ENCODE measurements around the gene SEC24C.
"Not testable (repeated sequence)": the region's sequence is repeated elsewhere in the genome, so short reads cannot be mapped to it uniquely, and the experiment has no call there.

Gene SEC24C

DNA sequence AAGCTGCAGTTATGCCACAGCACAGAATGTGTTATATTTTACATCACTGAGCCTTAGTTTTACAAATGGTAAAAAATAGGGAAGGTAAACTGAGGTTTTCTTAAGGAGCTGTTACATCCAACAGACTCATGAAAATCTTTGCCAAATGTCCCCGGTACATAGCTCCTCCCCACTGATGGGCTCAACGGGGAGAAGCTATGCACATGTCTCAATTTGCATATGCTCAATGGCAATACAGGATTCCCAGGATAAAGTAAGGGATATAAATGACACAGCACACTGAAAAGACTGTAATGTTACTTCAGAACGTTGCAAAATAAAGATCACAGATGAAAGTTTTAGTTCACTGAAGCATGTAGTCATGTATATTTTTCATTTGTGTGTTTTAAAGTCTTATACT, 29.7 kb upstream of the SEC24C start:
- H3K4me3 Mint-ChIP-seq; DNase-seq (ENCODE audit: low spot score in 2 of 2); H3K9me3 Mint-ChIP-seq; H3K27me3 Mint-ChIP-seq; H3K4me1 Mint-ChIP-seq; H3K27ac Mint-ChIP-seq (ENCODE audit: low read depth); ATAC-seq (replicated peaks; ENCODE audit: extremely low read depth, poor library complexity, severe bottlenecking): not testable (repeated sequence)
- peaks cover 33% of the 10 kb centered on the region for H3K36me3 Mint-ChIP-seq (ENCODE audit: insufficient read depth)

DNA sequence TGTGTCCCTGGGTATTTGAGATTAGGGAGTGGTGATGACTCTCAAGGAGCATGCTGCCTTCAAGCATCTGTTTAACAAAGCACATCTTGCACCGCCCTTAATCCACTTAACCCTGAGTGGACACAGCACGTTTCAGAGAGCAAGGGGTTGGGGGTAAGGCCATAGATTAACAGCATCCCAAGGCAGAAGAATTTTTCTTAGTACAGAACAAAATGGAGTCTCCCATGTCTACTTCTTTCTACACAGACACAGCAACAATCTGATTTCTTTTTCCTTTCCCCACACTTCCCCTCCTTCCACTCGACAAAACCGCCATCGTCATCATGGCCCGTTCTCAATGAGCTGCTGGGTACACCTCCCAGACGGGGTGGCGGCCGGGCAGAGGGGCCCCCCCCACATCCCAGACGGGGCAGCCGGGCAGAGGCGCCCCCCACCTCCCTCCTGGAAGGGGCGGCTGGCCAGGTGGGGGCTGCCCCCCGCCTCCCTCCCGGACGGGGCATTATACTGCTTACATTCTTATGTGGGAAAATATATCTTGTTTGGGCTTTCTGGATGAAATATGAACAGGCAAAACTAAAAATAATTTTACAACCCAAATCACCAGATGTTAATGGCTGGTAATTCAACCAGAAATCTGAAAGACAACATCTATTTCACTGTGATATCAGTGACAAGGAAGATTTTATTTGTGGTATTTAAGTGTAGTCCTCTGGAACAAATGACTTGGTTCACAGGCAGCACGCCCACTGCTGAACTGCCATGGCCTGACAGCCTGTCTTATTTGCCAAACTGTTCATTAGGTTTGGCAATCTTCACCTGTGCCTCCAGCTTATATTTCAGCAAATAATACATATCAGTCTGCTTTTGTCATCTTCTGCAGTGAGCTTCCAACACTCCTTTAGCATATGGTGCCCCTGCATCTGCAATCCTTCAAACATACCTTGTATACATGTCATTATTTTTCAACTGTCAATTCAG, 28.7 kb upstream of the SEC24C start:
- H3K9me3 Mint-ChIP-seq; H3K4me1 Mint-ChIP-seq; H3K27me3 Mint-ChIP-seq; H3K4me3 Mint-ChIP-seq; ATAC-seq (replicated peaks; ENCODE audit: extremely low read depth, poor library complexity, severe bottlenecking); H3K27ac Mint-ChIP-seq (ENCODE audit: low read depth); DNase-seq (ENCODE audit: low spot score in 2 of 2): not testable (repeated sequence)
- H3K36me3 Mint-ChIP-seq (ENCODE audit: insufficient read depth) = peaks cover 33% of the 10 kb centered on the region

DNA sequence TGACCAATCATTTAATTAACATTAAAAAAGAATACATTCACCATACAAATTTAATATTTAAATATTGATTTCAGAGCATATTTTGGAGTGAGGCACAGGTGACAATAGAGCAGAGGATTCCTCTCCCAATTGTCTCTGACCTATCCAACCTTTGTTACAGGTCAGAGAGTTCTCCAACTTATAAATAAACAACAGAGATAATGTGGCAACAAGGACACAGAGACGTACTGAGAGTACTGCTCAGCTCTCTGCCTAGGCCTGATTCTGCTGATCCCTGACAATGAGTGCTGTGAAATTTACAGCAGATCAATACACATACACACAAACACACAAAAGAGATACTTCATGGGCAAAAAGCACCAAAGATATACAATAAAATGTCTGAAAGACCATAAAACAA, 27.9 kb upstream of the SEC24C start:
- Mint-ChIP-seq H3K9me3 (no peaks in the 10 kb centered on the region), H3K27me3 (no peaks in the 10 kb centered on the region), H3K36me3 (ENCODE audit: insufficient read depth) (peaks cover 38% of the 10 kb centered on the region), H3K4me3 (no peak overlapping the region), H3K27ac (ENCODE audit: low read depth) (no peak overlapping the region), H3K4me1 (no peaks in the 10 kb centered on the region)
- ATAC-seq (replicated peaks; ENCODE audit: extremely low read depth, poor library complexity, severe bottlenecking) (no peak), DNase-seq (ENCODE audit: low spot score in 2 of 2) (no peak)

DNA sequence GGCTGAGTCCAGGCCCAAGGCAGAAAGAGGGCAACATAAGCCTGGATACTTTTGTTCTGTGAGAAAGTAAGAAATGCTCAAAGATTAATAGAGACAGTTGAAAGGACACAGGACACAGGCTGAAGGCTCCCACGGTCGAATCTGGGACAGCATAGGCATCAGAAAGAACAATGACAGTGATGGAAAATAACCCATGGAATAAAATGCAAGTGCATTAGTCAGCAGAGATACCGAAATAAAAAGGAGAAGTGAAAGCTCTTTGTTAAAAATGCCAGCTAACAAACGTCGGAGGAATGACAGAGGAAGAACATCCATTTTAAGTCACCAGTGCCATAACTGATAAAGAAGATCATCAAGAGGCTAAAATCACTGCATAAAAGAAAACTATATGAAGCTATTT, 26.6 kb upstream of the SEC24C start:
- ATAC-seq (replicated peaks; ENCODE audit: extremely low read depth, poor library complexity, severe bottlenecking) (no peak), DNase-seq (ENCODE audit: low spot score in 2 of 2) (no peak)
- Mint-ChIP-seq H3K36me3 (ENCODE audit: insufficient read depth) (peaks cover 35% of the 10 kb centered on the region), H3K27me3 (no peaks in the 10 kb centered on the region), H3K27ac (ENCODE audit: low read depth) (peak overlapping the region; percentile 27), H3K9me3 (no peaks in the 10 kb centered on the region), H3K4me3 (no peak overlapping the region), H3K4me1 (no peaks in the 10 kb centered on the region)

DNA sequence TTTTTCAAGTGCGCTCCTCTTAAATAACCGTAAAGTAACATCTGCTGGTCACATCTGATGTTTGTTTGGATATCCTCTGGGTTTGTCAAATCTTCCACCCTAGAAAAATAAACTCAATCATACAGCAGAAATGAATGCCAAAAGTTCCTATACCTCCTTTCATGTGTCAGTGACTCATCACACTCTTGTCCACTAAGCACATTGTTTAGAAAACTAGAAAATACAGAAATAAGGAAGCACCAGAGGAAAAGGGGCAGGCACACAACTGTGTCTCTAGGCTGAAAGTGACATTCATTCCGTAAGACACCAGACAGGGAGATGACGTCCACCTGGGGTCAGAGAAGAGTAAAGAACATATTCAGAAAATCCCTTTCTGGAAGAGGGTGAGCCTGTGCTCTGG, 23.6 kb upstream of the SEC24C start:
- not testable (repeated sequence) for H3K27me3 Mint-ChIP-seq; H3K4me1 Mint-ChIP-seq; ATAC-seq (replicated peaks; ENCODE audit: extremely low read depth, poor library complexity, severe bottlenecking); H3K4me3 Mint-ChIP-seq; DNase-seq (ENCODE audit: low spot score in 2 of 2); H3K27ac Mint-ChIP-seq (ENCODE audit: low read depth); H3K9me3 Mint-ChIP-seq
- peaks cover 44% of the 10 kb centered on the region for H3K36me3 Mint-ChIP-seq (ENCODE audit: insufficient read depth)

DNA sequence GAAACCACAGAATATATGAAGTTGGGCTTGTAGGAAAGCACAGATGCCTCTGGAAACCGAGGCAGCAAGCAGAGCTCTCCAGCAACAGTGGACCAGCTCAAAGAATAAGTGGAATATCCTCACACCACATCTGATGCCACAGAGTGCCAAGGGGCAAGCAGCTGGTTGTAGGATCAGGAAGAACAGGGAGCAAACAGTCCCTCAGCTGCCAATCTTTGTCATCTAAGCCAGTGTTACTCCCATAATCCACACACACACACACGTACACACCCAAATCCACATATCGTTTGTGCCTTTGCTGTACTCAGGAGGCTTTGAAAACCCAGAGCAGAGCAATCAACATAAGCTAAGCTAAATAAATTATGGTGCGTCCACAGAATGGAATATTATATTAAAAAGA, 20.7 kb upstream of the SEC24C start:
- Mint-ChIP-seq H3K27ac (ENCODE audit: low read depth) (no peak overlapping the region), H3K4me1 (no peaks in the 10 kb centered on the region), H3K36me3 (ENCODE audit: insufficient read depth) (peaks cover 37% of the 10 kb centered on the region), H3K4me3 (no peak overlapping the region), H3K9me3 (no peaks in the 10 kb centered on the region), H3K27me3 (no peaks in the 10 kb centered on the region)
- no peak for DNase-seq (ENCODE audit: low spot score in 2 of 2)
- ATAC-seq (replicated peaks; ENCODE audit: extremely low read depth, poor library complexity, severe bottlenecking) = no peak

DNA sequence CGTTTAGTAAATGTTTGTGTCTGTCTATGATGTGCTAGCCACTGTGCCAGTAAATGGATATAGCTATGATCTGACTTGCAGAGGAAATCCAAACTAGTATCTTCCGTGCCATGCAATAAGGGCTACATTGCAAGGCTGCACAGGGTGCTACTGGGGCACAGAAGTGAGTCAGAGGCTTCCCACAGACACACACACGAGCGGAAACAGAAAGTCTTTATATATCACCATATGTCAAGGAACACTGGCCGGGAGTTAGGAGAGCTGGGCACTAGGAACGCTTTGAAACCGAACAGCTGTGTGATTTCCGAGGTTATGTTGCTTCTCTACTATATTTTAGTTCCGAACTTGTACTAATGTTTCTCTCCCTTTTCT, 14.4 kb upstream of the SEC24C start:
- H3K27me3 Mint-ChIP-seq; DNase-seq (ENCODE audit: low spot score in 2 of 2); H3K9me3 Mint-ChIP-seq: not testable (repeated sequence)
- H3K4me1 Mint-ChIP-seq = peaks cover 17% of the 10 kb centered on the region
- H3K4me3 Mint-ChIP-seq = peak overlapping the region; percentile 99
- H3K36me3 Mint-ChIP-seq (ENCODE audit: insufficient read depth) = peaks cover 22% of the 10 kb centered on the region
- peak overlapping the region; percentile 99 for H3K27ac Mint-ChIP-seq (ENCODE audit: low read depth)
- peak; percentile 48 for ATAC-seq (replicated peaks; ENCODE audit: extremely low read depth, poor library complexity, severe bottlenecking)

DNA sequence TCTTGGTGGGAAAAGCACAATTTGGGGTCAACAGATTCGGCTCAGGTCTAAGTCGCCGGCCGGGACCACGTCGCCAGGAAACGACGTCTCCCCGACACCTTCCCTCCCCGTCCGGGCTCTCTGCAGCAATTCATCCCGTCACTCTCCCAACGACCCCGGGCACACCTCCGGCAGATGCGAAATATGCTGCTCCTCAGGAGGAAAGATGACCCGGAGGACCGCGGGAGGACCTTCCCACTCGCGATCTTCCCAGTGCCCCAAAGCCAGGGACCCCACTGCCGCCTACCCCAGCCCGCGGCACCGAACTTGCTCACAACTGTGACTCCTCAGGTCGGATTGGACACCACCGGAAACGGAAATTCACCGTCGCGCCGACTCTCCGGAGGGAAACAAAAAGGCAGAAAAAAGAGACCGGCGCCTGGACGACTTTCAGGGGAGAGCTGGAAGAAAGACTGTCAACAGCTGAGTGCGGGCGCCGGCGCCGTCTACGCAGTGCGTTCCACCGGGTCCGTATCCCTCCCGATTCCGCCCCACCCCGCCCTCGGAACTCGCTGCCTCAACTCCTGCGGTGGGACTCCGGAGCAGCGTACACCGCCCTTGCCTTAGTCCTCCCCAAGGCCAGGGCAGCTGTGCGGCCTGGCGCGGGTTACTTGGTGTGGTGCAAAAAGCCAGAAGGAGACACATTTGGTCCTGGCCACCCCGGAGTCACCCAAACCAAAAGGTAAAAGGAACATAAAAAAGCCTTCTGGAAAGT, 13.8 kb upstream of the SEC24C start:
- Mint-ChIP-seq H3K36me3 (ENCODE audit: insufficient read depth) (peaks cover 20% of the 10 kb centered on the region), H3K4me3 (peak overlapping the region; percentile 99), H3K4me1 (peaks cover 17% of the 10 kb centered on the region), H3K9me3 (no peaks in the 10 kb centered on the region), H3K27ac (ENCODE audit: low read depth) (peak overlapping the region; percentile 99), H3K27me3 (no peaks in the 10 kb centered on the region)
- ATAC-seq (replicated peaks; ENCODE audit: extremely low read depth, poor library complexity, severe bottlenecking) (peak; percentile 87), DNase-seq (ENCODE audit: low spot score in 2 of 2) (peak; percentile 90 to 95)

DNA sequence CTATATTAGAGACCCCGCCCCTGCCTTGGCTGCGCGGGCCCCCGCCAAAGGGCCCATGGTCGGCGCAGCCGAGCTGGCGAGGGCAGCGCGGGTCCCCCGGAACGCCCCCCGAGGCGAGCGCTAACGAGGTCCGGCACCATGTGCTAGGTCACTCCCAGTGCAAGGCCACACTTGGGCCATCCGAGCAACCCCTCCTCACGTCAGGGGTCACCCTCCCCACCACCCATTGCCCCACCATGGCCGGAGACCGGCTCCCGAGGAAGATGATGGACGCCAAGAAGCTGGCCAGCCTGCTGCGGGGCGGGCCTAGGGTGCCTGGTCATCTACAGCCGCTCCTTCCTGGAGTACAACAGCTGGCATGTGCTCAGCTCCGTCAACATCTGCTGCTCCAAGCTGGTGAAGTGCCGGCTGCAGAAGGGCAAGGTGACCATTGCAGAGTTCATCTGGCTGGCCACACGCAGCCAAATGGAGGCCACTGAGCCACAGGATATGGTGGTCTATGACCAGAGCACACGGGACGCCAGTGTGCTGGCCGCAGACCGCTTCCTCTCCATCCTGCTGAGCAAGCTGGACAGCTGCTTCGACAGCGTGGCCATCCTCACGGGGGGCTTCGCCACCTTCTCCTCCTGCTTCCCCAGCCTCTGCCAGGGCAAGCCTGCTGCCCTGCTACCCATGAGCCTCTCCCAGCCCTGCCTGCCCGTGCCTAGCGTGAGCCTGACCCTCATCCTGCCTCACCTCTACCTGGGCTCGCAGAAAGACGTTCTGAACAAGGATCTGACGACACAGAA, 12.4 kb upstream of the SEC24C start:
- DNase-seq (ENCODE audit: low spot score in 2 of 2) (no peak), ATAC-seq (replicated peaks; ENCODE audit: extremely low read depth, poor library complexity, severe bottlenecking) (no peak)
- no peaks in the 10 kb centered on the region for H3K27me3 Mint-ChIP-seq
- H3K27ac Mint-ChIP-seq (ENCODE audit: low read depth) = peak overlapping the region; percentile 99
- H3K4me1 Mint-ChIP-seq = peaks cover 17% of the 10 kb centered on the region
- H3K9me3 Mint-ChIP-seq = no peaks in the 10 kb centered on the region
- peak overlapping the region; percentile 99 for H3K4me3 Mint-ChIP-seq
- peaks cover 11% of the 10 kb centered on the region for H3K36me3 Mint-ChIP-seq (ENCODE audit: insufficient read depth)

DNA sequence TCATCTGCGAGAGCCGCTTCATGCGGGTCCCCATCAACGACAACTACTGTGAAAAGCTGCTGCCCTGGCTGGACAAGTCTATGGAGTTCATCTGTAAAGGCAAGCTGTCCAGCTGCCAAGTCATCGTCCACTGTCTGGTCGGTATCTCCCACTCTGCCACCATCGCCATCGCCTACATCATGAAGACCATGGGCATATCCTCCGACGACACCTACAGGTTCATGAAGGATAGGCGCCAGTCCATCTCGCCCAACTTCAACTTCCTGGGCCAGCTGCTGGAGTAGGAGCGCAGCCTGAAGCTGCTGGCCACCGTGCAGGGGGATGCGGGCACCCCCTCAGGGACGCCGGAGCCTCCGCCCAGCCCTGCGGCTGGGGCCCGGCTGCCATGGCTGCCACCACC, 11.7 kb upstream of the SEC24C start:
- Mint-ChIP-seq H3K27ac (ENCODE audit: low read depth) (no peak overlapping the region), H3K36me3 (ENCODE audit: insufficient read depth) (peaks cover 13% of the 10 kb centered on the region), H3K27me3 (no peaks in the 10 kb centered on the region), H3K9me3 (no peaks in the 10 kb centered on the region), H3K4me1 (peaks cover 17% of the 10 kb centered on the region), H3K4me3 (peak overlapping the region; percentile 56)
- DNase-seq (ENCODE audit: low spot score in 2 of 2) (no peak), ATAC-seq (replicated peaks; ENCODE audit: extremely low read depth, poor library complexity, severe bottlenecking) (no peak)

DNA sequence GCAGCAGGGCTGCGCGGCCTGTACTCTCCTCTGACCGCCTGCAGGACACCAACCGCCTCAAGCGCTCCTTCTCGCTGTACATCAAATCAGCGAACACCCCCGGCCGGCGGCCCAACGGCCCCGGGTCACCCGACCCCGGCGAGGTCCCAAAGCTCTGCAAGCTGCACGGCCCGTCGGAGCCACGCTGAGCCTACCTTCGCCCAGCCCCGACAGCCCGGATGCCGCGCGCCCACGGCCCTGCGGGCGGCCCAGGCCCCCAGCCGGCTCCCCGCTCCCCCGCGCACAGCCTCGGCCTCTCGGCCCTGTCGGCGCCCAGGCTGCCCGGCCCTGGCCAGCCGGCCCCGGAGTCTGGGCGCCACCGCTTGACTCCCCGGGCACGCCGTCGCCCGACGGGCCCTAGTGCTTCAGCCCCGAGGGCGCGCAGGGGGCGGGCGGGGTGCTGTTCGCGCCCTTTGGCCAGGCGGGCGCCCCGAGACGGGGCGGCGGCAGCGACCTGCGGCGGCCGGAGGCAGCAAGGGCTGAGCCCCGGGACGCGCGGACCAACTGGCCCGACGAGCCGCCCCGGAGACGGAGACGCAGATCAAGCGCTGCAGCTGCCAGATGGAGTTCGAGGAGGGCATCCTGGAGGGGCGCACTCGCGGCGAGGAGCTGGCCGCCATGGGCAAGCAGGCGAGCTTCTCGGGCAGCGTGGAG, 11.1 kb upstream of the SEC24C start:
- ATAC-seq (replicated peaks; ENCODE audit: extremely low read depth, poor library complexity, severe bottlenecking) (no peak), DNase-seq (ENCODE audit: low spot score in 2 of 2) (no peak)
- no peak overlapping the region for H3K27ac Mint-ChIP-seq (ENCODE audit: low read depth)
- peaks cover 16% of the 10 kb centered on the region for H3K36me3 Mint-ChIP-seq (ENCODE audit: insufficient read depth)
- peaks cover 17% of the 10 kb centered on the region for H3K4me1 Mint-ChIP-seq
- no peaks in the 10 kb centered on the region for H3K9me3 Mint-ChIP-seq
- H3K27me3 Mint-ChIP-seq = no peaks in the 10 kb centered on the region
- H3K4me3 Mint-ChIP-seq = no peak overlapping the region
